ENCODE data around the gene MEF2D.

MEF2D gene

DNA sequence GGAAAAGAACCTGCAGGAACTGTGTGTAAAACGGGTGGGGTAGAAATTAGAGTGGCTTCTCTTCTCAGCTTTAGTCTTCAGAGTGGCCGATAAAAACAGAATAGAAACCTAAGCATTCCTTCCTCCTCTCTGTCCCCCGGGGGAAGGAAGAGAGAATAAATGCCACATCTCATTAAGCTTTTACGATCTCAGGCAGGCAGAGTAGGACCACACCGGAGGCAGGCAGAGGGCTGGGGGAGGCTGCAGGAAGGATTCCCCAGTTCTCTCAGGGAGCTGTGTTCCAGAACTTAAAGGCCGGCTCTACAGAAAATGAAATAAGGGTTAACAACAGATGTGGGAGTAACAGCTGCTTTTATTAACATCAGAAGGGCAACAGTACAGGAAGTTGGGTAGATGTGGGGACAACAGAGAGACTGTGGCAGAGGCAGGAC lies 24.5 kb upstream of the MEF2D start:
- H3K4me3 ChIP-seq (ENCODE audit: low read depth in 1 of 2, low read length in 1 of 2), result no peak overlapping the region
- H3K27me3 ChIP-seq, result no peaks in the 10 kb centered on the region
- H3K4me1 ChIP-seq (ENCODE audit: control insufficient read depth in 1 of 2, insufficient read depth in 1 of 2, low read depth in 1 of 2, low read length in 1 of 2), result peaks cover 0 to 6% of the 10 kb centered on the region in 2 experiments
- no peaks in the 10 kb centered on the region for H3K9me3 ChIP-seq
- H3K36me3 ChIP-seq, result peaks cover 36% of the 10 kb centered on the region
- TF ChIP-seq CTCF (IDR thresholded peaks at IDR 0.05), result no peak
- no peak overlapping the region for H3K27ac ChIP-seq

DNA sequence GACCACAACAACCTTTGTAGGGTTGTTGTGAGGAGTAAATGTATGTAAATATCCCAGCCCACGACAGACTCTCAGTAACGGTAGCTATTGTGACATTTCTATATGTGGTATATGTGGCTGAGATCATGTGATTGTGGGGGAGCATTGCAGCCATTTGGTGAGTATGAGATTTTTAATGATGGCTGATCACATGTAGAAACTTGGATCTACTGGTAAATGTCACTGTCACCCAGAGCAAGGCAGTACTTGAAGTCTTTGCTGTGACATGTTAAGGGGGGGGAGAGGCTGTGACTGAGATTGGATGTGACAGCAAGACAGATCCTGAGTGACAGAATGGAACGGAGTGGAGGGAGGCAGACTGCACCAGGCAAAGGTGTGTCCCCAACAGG lies 23.9 kb upstream of the MEF2D start:
- H3K36me3 ChIP-seq, result peaks cover 31% of the 10 kb centered on the region
- H3K9me3 ChIP-seq, result no peaks in the 10 kb centered on the region
- H3K4me3 ChIP-seq (ENCODE audit: low read depth in 1 of 2, low read length in 1 of 2), result no peak overlapping the region
- peaks cover 0 to 6% of the 10 kb centered on the region in 2 experiments for H3K4me1 ChIP-seq (ENCODE audit: control insufficient read depth in 1 of 2, insufficient read depth in 1 of 2, low read depth in 1 of 2, low read length in 1 of 2)
- no peaks in the 10 kb centered on the region for H3K27me3 ChIP-seq
- no peak overlapping the region for H3K27ac ChIP-seq
- no peak for TF ChIP-seq CTCF (IDR thresholded peaks at IDR 0.05)

DNA sequence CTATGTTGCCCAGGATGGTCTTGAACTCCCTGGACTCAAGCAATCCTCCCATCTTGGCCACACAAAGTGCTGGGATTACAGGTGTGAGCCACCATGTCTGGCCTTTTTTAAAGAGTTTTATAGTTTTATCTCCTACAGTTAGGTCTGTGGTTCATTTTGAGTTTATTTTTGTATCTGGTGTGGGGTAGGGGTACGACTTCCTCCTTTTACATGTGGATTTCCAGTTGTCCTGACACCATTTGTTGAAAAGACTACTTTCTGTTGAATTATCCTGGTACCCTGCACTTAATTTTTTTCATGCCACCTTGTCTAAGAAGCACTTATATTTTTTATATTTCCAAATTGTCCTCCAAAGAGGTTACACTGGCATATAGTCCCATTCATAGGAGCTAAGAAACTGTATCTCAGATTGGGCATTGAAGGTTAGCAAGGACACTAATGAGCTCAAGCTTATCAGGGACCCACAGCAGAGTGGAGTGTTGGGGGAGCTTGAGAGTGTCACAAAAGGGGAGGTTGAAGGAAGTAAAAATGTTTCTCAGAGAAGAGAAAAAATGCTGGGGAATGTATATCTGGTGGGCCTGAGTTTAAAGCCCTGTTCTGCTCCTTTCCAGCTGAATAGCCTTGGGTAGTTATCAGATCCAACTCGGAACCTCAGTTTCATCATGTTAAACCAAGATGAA lies 23.4 kb upstream of the MEF2D start:
- TF ChIP-seq CTCF (IDR thresholded peaks at IDR 0.05), result no peak
- H3K27me3 ChIP-seq, result no peaks in the 10 kb centered on the region
- no peak overlapping the region for H3K4me3 ChIP-seq (ENCODE audit: low read depth in 1 of 2, low read length in 1 of 2)
- H3K9me3 ChIP-seq, result no peaks in the 10 kb centered on the region
- H3K36me3 ChIP-seq, result peaks cover 26% of the 10 kb centered on the region
- H3K4me1 ChIP-seq (ENCODE audit: control insufficient read depth in 1 of 2, insufficient read depth in 1 of 2, low read depth in 1 of 2, low read length in 1 of 2), result peaks cover 0 to 6% of the 10 kb centered on the region in 2 experiments
- H3K27ac ChIP-seq, result no peak overlapping the region

GRCh38 chr1:156522443-156522970 lies 21.9 kb upstream of the MEF2D start:
- no peak for TF ChIP-seq CTCF (IDR thresholded peaks at IDR 0.05)
- Histone ChIP-seq H3K4me3 (ENCODE audit: low read depth in 1 of 2, low read length in 1 of 2) (no peak overlapping the region), H3K9me3 (no peaks in the 10 kb centered on the region), H3K36me3 (peaks cover 12% of the 10 kb centered on the region), H3K4me1 (ENCODE audit: control insufficient read depth in 1 of 2, insufficient read depth in 1 of 2, low read depth in 1 of 2, low read length in 1 of 2) (peaks cover 0 to 6% of the 10 kb centered on the region in 2 experiments), H3K27ac (no peak overlapping the region), H3K27me3 (no peaks in the 10 kb centered on the region)

- Histone ChIP-seq H3K36me3 (no peaks in the 10 kb centered on the region), H3K4me3 (ENCODE audit: low read depth in 1 of 2, low read length in 1 of 2) (no peak overlapping the region), H3K4me1 (ENCODE audit: control insufficient read depth in 1 of 2, insufficient read depth in 1 of 2, low read depth in 1 of 2, low read length in 1 of 2) (no peaks in the 10 kb centered on the region), H3K27ac (no peak overlapping the region), H3K9me3 (no peaks in the 10 kb centered on the region), H3K27me3 (no peaks in the 10 kb centered on the region)
- no peak for TF ChIP-seq CTCF (IDR thresholded peaks at IDR 0.05)
These were observed 17.2 kb upstream of the MEF2D start for GRCh38 chr1:156517748-156518147.

All from neutrophil (primary cell).